Measurements from ENCODE around the gene STAT4.

- no peak for TF ChIP-seq CTCF (IDR thresholded peaks at IDR 0.05; ENCODE audit: insufficient read depth, low read length, poor library complexity, severe bottlenecking)
- no peak for TF ChIP-seq EZH2phosphoT487 (conservative IDR thresholded peaks at IDR 0.05; ENCODE audit: low read length)
These were observed 144.5 kb downstream of the STAT4 start for GRCh38 chr2:191006297-191006696.
